SIG-M5 treated with dmso at 0.1 percent for 504 hours (cell line): ENCODE results near the gene FAM53A.
A peak's percentile ranks its signal among the peaks of the same experiment; 100 is the strongest.
"Not testable (repeated sequence)": the region's sequence is repeated elsewhere in the genome, so short reads cannot be mapped to it uniquely, and the experiment has no call there.

Experiments used
- DNase-seq: peaks from one replicate; lab custom pipeline; 2025; ENCODE audit not compliant: unreplicated experiment; lab: John Stamatoyannopoulos, UW

Gene FAM53A

DNA sequence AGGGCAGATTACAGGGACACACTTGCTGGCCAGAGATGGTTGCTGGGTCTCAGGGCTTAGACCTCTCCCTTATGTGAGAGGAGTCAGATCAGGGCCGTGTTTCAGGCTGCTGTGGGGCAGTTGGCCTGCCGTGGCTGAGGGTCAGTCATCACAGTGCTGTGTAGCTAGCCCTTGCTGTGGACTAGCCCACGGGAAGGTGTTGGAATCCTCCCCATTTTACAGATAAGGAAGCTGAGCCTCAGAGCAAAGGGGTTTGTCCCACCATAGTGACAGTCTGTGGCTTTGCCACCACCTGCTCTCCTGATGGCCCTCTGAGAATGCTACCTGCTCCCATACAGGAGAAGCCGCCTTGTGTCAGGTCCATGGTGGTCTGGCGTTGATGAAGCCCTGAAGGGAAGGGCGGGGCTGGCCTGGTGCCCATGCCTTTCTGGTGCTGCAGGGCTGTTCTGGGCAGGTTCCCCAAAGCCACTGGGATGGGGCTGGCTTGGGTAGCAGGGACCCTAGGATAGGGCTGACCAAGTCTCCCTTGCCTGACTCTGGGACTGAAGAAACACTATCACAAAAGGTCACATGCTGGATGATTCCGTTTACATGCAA, 2.4 kb upstream of the FAM53A start:
- no peak for DNase-seq

DNA sequence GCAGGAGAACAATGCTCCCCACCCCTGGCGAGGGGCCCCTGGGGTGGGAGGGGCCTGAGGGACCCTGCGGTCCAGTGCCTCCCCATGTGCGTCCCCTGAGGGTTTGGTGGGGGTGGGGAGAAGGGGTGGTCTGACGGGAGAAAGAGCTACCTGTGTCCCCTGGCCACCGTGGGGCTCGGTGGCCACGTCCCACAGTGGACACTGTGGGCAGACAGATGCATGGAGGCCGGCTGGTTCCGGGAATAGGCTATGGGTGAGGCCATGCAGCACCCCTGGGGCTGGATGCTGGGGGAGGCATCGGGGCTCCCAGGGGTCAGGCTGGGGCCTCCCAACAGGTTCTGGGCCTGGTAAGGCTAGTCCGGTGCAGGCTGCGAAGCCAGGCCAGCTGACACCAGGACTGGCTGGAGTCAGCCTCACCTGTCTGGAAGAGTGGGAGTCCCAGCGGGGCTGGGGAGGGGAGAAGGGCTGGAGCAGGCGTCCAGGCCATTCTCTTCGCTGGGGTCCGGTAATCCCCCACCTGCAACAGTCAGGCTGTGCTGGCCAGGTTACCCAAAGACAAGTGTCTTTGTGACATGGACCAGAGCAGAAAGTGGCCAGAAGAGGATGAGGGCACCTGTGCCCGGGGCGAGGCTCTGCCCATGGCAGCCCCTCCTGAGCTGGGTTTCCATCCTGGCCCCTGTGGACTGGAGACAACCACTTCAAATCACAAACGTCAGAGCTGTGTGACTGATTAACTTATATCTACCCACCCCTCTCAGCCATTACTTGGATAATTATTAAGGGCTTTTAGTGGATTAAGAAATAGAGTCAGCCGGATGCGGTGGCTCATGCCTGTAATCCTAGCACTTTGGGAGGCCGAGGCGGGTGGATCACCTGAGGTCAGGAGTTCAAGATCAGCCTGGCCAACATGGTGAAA, 1.4 kb upstream of the FAM53A start:
- no peak for DNase-seq

DNA sequence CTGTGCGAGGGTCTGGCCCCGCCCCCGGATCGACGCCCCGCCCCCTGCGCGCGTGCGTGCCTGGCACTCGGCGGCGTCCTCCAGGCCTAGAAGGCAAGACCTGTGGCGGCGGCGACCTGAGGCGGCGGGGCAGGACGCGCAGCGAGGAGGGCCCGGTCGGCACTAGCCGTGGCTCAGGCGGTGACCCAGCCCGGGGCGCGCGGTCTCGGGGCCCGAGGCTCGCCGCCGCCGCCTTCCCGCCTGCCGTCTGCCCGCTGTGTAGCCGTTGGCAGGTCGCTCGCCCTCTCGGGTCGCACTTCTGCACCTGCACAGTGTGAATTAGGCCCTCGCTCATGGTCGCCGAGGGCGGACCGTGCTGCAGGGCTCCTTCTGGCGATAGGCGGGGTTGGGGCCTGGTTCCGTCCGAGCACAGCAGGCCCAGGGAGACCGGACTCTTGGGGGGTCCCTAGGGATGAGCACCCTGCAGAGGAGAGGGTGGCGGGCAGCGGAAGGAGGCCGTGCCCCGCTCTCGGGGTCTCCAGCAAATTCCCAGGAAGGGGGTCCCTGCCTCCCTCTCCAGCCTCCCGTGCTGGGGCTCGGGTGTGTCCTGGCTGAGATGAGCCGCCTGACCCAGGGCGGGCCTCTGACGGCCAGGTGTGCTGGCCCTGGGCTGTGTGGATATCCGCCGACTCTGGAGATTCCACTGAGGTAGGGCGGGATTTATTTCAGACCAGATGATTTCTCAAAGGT, 557 bp upstream of the FAM53A start:
- no peak for DNase-seq

DNA sequence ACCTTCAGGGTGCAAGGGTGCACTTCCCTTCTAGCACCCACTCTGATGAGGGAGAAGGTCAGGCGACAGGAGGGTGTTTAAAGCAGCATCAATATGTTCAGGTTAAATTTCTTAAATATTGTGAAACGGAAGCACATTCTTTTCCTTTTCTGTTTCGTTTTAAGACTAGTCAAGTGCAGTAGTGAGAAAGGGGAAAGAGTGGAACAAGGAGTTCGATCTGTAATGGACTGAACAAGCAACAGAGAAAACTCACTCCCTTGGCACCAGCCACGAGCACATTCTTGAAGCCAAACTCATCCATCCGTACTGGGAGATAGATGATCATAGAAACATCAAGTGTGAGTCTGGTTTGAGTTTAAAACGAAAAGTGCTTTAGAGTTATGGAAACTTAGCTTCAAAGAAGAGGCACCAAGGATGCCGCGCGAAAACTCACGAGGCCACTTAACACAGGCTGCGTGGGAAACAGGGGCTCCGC, 815 bp downstream of the FAM53A start:
- peak; percentile 10 for DNase-seq

DNA sequence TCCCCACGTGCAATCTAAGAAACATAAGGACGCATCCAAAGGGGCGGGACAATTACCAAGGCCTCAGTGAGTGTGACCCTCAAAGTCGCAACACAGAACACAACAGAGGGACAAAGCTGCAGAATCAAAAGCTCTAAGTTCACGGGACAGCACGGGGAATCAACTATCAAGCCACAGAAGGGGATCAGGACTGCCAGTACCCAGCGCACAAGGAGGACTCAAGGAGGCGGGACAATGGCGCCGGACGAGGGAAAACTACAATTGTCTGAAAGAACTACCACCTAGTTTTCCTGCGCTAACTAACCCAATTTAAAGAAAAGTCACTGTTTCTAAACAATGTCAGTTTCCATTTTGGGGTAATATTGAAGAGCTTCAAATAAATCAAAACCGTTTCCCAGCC, 1.3 kb downstream of the FAM53A start:
- no peak for DNase-seq

DNA sequence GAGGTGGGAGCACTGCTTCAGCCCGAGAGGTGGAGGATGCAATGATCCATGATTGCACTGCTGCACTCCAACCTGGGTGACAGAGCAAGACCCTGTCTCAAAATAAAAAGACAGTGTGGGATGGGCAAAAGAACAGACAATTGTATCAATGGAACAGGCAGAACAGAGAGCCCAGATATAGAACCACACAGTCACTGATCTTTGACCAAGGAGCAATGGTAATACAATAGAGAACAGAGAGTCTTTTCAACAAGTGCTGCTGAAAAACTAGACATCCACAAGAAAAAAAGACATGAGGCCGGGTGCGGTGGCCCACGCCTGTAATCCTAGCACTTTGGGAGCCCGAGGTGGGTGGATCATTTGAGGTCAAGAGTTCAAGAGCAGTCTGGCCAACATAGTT, 5.9 kb downstream of the FAM53A start:
- DNase-seq, result no peak

DNA sequence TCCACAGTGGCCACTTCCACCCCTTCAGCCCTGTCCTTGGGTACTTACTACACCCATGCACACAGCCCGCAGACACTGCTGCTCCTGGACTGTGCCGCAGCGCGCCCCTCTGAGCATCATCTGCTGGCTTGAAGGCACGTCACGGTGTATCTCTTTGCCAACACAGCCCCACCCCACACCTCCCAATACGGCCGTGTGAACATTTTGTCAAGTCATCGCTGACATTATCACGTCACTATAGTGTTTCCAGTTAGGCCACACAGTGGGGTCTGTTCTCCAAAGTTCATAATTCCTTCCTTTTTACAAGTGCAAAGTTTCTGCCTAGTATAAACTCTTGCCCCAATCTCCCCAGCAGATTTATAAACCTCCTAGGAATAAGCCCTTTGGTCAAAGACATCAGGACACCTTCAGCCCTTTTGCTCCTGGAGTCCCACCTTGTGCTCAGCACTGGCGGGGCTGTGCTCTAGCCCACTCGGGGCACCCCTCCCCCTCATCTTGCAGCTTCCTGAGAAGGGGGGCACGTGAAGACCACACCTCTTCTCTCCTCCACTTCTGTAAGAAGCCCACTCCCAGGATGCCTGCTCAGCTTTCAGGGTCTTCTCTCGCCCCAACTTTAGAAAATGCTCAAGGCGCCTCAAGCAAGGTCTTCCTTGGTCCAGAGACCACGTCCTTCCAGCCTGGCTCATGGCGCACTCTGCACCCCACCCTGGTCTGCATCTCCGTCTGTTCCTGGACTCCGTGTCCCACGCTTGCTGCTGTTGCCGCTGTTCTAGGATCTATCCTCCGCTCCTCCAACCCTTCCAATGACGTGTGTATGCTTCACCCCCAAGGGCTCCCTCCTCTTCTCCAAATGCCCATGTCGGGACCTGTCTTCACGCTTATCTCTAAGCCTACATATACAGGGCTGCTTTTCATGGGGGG, 7.2 kb downstream of the FAM53A start:
- DNase-seq, result no peak

DNA sequence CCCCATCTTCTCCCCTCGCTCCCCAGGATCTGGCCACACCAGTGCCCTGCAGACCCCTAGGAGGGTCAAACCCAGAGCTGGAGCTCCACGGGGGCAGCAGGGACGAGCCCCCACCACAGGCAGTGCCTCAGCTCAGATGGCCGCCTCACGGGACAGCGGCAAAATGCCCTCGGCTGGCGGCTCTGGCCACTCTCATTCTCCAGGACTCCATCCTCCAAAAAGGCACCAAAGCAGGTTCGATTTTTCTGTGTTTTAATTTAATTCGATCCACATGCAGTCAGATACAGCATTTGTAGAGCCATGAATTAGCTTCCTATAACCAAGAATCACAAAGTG, 8.3 kb downstream of the FAM53A start:
- DNase-seq, result no peak

DNA sequence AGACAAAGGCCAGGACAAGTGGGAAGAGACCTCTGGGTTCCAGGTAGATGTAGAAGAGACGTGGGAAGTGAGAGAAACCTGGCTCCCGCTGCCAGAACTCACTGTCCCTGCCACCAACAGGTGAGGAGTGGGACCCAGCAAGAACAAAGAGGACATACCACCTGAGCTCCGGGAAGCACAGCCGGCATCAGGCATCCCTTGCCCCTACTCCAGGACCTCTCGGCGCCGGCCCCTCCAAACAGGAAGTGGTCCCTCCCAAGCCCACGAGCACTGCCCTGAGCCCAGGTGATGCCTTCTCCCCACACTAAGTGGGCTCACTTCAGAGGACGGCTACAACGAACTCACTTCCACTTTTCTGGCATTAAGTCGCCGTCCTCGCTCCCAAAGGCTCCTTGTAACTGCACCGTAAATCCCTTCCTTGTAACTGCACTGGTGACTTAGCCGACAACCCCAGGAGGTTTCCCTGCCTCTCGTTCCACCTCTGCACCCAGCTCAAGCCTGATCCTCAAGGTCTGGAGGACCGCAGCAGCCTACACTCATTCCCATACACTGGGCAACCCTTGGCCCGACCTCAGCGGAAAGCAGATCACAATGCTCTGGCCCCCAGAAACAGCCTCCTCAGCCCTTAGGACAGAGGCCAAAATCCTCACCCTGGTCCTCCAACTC, 8.8 kb downstream of the FAM53A start:
- no peak for DNase-seq

DNA sequence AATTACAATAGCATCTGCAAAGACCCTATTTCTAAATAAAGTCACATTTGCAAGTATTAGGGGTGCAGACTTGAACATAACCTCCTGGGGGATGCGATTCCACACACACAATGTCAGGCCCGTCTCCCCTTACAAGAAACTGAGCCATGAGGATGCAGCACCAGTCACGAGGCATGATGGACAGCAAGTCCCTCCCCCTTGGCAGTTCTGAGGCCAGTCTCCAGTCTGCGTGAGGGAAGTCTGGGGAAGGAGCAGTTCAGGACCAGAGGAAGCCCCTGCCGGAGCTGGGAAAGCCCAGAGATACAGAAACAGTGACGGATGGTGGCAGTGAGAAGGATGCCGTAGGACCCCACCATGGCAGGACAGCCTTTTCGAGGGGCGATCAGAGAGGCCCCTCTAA, 9.4 kb downstream of the FAM53A start:
- no peak for DNase-seq

DNA sequence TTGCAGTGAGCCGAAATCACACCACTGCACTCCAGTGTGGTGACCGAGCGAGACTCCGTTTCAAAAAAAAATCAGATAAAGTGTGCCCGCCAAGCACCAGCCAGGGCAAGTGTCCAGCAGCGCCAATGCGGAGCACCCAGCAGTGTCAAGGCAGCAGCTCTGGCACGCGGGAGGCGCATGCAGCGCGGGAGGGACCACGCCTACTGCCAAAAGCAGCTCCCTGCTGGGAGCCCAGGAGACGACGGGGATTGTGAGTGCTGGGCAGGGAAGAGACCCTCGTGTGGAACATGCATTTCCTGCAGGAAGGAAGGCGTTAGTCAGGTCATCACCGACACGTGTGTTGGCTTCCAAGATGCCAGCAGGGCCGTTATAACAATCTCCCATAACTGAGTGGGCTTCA, 10.4 kb downstream of the FAM53A start:
- DNase-seq, result no peak

- not testable (repeated sequence) for DNase-seq
Observed at GRCh38 chr4:1671011-1671410, 13.1 kb downstream of the FAM53A start.

GRCh38 chr4:1670279-1670678, 13.8 kb downstream of the FAM53A start:
- no peak for DNase-seq

GRCh38 chr4:1669850-1670249, 14.3 kb downstream of the FAM53A start:
- DNase-seq, result no peak

GRCh38 chr4:1669270-1669669, 14.8 kb downstream of the FAM53A start:
- no peak for DNase-seq

DNA sequence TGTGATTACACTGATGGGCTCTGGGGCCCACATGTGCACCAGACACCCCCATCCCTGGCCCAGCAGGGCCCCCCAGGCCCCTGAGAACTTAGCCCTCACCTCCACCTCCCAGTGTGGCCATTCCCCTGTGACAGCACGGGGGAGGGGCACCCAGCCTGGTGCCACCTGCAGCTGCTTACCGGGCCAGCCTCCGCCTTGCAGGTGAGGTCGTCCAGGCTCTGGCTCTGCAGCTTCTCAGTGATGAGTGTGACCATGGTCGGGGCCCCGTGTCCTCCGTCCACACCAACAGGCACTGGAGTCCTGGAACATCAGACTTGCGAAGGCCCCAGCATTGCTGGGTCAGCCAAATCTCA, 15.6 kb downstream of the FAM53A start:
- DNase-seq, result no peak

DNA sequence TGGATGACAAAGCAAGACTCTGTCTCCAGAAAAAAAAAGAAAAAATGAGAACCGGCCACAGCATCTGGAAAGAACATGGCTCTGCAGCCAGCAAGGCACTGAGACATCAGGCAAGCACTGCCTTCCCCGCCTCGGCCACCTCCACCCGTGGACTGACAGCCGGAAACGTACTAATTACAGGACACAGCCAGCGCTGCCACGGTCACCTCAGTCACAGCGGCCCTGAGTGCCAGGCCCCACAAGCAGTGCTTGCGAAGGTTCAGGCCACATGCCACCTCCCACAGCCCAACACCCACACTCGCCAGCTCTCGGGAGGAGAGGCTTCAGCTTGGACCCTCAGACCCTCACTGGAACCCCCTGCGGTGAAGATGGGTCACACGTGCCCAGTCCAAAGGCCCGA, 16.8 kb downstream of the FAM53A start:
- DNase-seq, result no peak

GRCh38 chr4:1666391-1666790, 17.7 kb downstream of the FAM53A start:
- DNase-seq, result no peak

DNA sequence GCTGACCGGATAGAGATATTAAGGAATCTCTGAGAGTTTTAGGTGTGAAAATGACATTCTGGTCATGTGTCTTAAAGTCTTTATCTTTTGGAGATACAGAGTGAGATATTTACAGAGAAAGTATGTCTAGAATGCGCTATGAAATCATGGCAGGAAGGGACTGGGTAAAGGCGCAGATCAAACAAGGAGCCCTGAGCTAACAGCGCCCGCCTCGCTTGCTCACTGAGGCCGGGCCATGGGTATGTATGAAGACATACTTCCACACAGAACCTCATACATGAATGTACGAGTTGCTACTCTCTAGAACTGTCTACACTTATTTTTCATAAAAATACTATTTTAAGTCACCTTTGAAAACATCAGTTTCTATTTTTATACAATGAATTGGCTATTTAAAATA, 20.0 kb downstream of the FAM53A start:
- no peak for DNase-seq

DNA sequence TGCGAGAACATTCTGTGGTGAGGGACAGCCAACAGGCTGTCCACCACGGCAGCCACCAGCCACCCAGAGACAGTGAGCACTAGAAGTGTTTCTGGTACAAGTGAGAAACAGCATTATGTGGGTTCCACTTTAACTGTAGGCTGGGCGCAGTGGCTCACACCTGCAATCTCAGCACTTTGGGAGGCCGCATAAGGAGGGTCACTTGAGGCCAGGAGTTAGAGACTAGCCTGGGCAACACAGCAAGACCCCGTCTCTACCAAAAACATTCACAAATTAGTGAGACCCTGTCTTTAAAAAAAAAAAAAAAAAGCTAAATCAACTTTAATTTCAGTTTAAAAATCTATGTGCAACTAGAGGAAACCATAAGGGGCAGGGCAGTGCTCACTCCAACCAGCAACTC, 20.6 kb downstream of the FAM53A start:
- DNase-seq, result no peak

GRCh38 chr4:1661695-1662094, 22.4 kb downstream of the FAM53A start:
- no peak for DNase-seq
